Measurements from ENCODE around the gene OR2H1. TPM values are rescaled to one million over a fixed set of nuclear protein-coding genes. Genes with fewer than 3 reads are reported as not detected.
"Not testable (repeated sequence)": the region's sequence is repeated elsewhere in the genome, so short reads cannot be mapped to it uniquely, and the experiment has no call there.

Gene OR2H1
- total RNA-seq = not detected in 2 replicates

DNA sequence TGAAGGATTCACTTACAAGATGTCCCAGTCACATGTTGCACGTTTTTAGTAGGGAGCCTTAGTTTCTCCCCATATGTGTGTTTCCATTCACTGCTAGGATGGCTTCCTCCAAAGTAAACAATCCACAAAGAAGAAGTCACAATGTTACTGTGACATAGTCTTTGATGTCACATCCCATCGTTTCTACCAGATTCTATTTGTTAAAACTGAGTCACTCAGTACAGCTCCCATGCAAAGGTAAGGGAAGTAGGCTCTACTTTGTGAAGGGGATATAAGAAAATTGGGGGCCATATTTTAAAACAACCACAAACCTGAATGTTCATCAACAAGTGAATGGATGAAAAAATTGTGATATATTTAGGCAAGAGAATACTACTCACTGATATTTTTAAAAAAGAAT, at the start of gene OR2H1, which contains the start of gene OR11A1:
OR2H1 (plus strand) TSS at position 185 of the 400 bp plus-strand sequence. CDS start 4,615 bp downstream, outside the sequence.
OR11A1 (minus strand) TSS at position 101 of the 400 bp plus-strand sequence. CDS start 29,430 bp downstream, outside the sequence.
- no peak for DNase-seq (ENCODE audit: low read depth, low spot score)

DNA sequence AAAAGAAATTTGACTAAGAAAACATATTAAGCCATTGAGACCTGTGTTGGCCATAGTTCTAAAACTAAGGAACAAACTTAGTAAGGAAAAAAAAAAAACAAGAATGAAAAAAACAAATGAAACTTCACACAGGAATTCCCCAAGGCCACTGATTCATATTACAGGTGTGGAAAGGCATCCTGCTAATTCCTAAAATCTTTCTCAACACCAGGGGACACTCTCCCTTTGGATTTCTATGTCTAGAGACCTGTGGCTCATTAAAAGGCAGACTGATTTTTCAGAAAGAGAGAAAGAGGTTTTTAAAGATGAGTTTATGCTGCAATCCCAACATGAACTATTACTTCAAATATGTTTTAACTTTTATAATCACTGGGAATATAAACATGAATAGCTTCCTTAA, 42.4 kb upstream of the OR2H1 start, which contains the start of gene OR12D1:
OR12D1 (plus strand) TSS at position 341 of the 400 bp plus-strand sequence.
- DNase-seq (ENCODE audit: low read depth, low spot score) = no peak

DNA sequence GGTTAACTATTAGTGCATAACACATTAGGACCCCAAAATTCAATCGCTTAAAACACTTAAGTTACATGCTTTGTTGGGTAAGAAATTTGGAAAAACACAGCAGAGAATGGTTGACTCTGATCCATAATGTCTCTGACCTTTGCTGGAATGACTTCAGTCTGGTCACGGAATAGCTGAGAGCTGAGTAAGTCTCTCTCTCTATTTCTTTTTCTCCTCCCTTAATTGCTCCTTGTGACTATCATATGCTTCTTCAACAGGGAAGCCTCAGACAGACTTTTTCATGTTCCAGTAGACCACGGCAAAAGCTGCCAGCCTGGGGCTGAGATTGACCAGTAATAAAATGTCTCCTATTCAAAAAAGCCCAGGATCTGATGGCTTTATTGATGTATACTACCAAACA, 37.4 kb upstream of the OR2H1 start:
- DNase-seq (ENCODE audit: low read depth, low spot score) = no peak

DNA sequence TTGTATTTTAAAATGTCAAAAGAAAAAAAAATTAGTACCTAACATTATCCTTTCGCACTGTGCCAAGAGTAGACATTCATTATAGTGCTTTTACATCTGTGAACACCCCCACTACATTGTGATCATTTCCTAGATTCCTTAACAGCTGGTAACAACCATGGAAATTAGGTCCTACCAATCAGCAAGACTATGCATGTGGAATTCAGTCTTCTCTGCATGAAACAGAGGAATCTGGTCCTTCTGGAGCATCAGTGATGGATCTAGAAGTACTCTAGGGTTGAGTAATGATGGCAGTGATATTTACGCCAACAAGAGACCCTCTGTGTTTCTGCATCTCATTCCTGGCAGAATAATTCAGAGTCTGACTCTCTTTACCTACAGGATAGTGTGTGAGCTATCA, 32.8 kb upstream of the OR2H1 start:
- DNase-seq (ENCODE audit: low read depth, low spot score) = no peak

DNA sequence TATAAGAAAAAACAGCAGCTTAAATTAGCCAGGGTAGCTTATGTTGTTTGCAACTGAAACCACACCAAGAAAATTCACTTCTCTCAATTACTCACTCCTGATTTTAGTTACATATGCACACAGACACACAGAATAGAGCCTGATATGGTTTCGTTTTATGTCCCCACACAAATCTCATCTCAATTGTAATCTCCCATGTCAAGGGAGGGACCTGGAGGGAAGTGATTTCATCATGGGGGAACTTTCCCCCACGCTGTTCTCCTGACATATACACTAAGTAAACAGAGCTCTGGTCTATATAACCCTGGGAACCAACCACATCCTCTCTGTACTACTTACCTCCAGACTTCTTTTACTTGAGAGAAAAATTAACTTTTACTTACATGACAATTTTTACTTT, 32.4 kb upstream of the OR2H1 start:
- no peak for DNase-seq (ENCODE audit: low read depth, low spot score)

DNA sequence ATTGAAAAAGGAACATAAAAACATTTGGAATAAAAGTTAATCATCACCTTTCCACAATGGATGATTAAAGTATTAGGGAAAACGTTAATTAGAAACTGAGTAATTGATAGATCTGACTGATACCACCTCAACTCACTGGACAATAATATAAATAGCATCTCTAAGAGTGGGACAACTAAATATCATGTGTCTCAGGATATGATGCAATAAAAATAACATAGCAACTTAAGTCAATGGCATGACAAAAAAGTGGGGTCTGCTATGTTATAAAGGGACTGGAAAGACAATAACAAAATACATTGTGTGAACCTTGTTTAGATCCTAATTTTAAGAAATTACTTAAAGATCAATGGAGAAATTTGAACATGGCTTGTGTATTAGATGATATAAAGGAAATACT, 31.9 kb upstream of the OR2H1 start:
- DNase-seq (ENCODE audit: low read depth, low spot score) = no peak

DNA sequence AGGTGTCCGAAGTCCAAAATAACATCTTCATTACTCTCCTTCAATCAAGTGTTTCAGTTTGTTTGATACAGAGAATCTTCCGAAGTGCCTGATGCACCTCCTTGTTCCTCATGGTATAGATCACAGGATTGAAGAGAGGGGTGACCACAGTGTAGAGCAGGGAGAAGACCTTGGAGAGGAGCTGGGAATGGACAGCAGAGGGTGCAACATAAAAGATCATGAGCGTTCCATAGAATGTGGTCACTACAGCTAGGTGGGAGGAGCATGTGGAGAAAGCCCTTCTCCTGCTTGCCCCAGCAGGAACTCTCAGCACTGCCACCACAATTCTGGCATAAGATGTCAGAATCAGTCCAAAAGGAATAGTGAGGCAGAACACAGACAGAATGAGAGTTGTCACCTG, 30.3 kb upstream of the OR2H1 start:
- DNase-seq (ENCODE audit: low read depth, low spot score) = no peak

DNA sequence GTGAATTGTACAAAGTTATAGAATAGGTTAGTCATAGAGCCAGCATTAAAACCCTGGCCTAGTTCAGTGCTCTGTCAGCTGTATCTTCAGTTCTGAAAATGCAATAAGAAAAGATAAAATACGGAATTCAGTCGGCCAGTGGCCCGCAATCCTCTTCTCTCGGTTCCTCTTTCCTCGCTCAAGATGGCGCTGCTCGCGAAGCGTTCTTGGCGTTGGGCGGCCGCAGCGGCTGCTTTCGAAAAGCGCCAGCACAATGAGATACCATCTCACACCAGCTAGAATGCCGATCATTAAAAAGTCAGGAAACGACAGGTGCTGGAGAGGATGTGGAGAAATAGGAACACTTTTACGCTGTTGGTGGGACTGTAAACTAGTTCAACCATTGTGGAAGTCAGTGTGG, 20.2 kb upstream of the OR2H1 start:
- DNase-seq (ENCODE audit: low read depth, low spot score) = not testable (repeated sequence)

DNA sequence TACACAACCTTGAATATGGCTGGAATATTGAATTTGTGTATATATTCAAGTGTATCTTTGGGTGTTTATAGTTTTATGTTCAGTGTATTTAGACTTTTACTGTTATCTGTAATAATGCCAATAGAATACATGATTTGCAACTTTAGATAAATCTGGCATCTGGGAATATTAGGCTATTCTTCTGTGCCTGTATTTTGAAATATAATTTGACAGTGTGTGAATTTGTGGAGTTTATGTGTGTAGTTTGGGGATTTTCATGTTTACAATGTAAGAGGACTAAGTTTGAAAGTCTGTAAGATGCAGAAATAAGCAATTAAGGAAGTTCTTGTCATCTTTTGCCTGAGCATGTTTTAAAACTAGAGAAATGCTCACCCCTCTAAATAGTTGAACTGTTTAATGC, 17.9 kb upstream of the OR2H1 start, which contains the start of gene OR10C1:
OR10C1 (plus strand) TSS at position 301 of the 400 bp plus-strand sequence. CDS start 710 bp downstream, outside the sequence.
- no peak for DNase-seq (ENCODE audit: low read depth, low spot score)

DNA sequence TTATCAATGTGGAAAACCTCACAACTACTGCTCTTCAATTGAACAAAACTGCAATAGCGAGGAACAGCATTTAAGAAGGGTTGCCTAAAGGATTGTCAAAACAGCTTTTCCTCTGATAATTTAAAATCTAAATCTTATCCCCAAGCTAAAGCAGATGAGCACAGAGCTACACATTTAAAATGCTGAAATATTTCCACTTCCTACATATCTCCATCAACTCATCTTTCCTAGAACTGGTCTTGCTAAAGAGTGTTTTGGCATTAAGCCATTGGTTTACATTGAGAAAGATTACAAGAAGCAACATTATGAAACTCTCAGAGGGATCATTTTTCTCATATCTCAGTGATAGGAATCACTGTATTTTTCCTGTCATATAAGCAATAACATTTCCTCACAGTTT, 14.2 kb upstream of the OR2H1 start:
- DNase-seq (ENCODE audit: low read depth, low spot score) = no peak

DNA sequence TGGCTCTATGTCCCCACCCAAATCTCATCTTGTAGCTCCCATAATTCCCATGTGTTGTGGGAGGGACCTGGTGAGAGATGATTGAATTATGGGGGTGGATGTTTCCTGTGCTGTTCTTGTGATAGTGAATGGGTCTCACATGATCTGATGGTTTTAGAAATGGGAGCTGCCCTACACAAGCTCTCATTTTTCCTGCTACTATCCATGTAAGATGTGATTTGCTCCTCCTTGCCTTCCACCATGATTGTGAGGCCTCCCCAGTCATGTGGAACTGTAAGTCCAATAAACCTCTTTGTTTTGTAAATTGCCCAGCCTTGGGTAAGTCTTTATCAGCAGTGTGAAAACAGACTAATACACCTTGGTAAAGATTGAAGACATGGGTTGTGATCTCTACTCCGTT, 12.9 kb upstream of the OR2H1 start:
- DNase-seq (ENCODE audit: low read depth, low spot score) = not testable (repeated sequence)

DNA sequence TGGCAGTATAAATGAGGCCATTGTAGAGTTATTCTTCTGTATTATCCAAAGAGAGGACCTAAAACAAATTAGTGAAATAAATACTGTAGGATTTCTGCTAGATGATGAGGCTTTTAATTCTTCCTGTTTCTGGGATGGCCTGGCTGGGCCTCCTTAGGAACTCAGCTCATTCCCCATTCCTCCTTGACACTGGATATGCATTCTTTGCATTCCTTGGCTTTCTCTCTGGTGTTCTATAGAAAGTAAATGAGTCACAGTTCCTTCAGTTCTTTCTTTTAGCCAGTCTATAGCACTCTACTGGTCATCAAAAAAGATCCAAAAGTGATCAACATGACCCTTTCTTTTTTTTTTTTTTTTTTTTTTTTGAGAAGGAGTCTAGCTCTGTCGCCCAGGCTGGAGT, 9.3 kb upstream of the OR2H1 start:
- no peak for DNase-seq (ENCODE audit: low read depth, low spot score)

DNA sequence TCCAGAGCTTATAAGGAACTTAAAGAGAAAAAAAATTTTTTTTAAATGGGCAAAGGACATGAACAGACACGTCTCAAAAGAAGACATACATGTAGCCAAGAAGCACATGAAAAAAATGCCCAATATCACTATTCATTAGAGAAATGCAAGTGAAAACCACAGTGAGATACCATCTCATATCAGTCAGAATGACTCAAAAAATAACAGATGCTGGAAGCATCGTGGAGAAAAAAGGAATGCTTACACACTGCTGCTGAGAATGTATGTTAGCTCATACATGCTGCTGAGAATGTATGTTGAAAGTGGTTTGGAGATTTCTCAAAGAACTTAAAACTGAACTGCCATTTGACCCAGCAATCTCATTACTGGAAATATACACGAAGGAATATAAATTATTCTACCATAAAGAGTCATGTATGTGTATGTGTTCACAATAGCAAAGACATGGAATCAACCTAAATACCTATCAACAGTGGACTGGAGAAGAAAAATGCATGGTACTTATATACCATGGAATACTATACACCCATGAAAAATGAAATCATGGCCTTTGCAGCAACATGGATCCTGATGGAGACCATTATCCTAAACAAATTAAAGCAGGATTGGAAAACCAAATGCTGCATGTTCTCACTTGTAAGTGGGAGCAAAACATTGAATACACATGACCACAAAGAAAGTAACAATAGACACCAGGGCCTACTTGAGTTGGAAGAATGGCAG, 5.3 kb upstream of the OR2H1 start:
- no peak for DNase-seq (ENCODE audit: low read depth, low spot score)

DNA sequence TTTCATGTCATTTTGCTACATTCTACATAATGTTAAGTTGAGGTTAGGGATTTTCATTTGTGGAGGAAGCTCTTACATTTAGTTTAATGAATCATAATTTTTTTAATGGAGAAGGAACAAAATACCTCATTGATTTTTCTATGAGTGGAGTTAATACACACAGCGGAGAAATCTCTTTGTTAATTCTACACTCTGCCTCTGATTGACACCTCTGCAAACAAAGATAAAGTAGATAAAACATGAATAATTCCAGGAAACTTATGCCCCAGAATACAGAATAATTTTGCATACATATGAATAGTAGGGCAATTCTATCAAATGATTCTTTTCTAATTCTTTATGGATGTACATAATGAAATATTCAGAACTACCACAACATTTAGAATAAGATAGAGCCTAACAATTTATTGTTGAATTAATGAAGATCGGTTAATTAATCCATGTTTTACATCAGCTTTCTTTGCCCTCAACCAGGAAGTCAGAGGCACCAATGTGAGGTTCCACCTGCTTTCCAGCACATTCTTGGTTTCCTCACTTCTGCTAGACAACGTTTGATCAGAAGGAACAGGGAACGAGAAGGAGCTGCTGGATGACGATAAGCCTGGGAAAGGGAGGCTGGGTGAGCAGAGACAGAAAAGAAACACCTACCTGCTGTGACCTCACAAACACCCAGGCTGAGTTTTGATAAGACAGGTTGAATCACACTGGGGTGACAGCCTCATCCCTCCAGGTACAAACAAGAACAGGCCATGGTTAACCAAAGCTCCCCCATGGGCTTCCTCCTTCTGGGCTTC, 4.3 kb downstream of the OR2H1 start:
- DNase-seq (ENCODE audit: low read depth, low spot score) = no peak

DNA sequence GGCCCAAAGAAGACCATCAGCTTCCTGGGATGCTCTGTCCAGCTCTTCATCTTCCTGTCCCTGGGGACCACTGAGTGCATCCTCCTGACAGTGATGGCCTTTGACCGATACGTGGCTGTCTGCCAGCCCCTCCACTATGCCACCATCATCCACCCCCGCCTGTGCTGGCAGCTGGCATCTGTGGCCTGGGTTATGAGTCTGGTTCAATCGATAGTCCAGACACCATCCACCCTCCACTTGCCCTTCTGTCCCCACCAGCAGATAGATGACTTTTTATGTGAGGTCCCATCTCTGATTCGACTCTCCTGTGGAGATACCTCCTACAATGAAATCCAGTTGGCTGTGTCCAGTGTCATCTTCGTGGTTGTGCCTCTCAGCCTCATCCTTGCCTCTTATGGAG, 5.1 kb downstream of the OR2H1 start:
- no peak for DNase-seq (ENCODE audit: low read depth, low spot score)

DNA sequence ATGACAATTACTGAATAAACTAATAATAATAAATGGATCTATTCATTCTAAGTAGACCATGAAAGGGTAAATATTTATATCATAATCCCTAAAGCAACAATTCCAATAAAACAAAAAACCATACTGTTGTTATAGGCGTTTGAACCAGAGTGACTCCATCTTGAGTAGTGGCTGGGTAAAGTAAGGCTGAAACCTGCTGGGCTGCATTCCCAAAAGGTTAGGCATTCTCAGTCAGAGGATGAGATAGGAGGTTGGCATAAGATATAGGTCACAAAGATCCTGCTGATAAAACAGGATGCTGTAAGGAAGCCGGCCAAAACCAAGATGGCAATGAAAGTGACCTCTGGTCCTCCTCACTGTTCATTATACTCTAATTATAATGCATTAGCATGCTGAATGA, 8.3 kb downstream of the OR2H1 start:
- no peak for DNase-seq (ENCODE audit: low read depth, low spot score)

DNA sequence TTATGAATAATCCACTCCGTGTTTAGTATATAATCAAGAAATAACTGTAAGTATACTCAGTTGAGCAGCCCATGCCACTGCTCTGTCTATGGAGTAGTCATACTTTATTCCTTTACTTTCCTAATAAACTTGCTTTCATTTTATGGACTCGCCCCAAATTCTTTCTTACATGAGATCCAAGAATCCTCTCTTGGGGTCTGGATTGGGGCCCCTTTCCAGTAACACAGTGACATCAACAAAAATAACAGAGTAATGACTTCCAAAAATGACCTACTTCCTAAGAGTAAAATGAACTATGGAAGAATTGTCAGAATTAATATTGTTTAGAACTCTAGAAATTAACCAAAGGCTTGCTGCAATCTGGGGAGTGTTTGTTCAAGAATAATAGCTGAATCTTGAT, 8.8 kb downstream of the OR2H1 start:
- DNase-seq (ENCODE audit: low read depth, low spot score) = no peak

DNA sequence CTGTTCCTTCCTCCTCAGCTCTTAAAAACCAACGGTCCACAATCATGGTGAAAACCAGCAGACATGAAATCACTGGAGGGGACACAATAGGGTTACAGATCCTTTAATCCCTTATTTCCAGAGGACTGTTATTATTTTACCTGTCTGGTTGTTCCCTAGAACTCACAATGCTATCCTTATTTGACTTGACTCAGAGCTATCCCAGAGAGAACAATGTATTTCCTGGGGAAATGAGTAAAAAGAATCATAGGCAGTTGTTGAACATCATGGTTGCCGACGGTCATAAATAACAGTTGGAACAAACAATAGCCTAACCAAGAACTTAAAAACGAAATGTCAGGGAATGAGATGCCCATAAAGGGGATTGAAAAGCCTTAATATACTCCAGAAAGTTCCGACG, 9.3 kb downstream of the OR2H1 start:
- peak; percentile 27 for DNase-seq (ENCODE audit: low read depth, low spot score)

DNA sequence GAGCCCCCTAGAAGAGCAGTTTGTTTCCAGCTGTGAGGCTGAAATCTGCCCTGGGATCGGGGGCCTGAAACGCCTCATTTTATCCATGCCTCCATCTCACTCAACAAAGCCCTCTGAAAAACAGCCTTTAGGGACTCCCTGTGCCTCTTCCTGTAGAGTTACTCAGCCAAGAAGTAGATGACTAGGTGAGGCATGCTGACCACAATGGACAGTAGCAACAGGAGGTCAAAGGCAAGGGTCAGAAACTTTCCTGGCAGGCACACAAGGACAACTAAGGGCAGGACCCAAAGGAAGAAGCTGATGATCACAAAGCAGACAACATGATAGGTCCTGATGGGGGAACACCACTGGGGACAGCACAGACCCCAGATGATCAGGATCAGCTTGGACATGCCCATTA, 18.0 kb downstream of the OR2H1 start:
- no peak for DNase-seq (ENCODE audit: low read depth, low spot score)

DNA sequence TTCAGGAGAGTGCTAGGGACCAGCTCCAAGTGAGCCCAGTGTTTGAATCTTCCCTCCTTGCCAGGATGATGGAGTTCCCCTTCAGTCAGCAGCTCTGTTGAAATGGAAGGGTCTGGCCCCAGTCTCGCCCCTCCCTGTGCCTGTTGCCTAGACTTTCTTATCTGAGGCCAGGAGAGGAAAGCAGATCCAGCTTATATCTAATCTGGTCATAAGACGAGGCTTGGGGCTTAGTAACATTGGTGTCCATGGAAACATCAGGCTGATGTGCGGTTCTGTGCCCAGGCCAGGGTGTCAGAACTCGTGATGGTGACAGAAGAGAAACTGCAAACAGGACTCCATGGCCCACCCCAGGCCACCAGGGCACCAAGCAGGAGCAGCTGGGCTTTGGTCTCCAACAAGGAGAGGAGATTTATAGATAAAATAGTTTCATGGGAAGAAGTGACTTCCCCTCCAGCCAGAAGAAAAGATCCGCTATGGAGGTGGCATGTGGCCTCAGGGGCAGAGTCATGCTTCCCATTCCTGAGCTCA, 21.0 kb downstream of the OR2H1 start:
- no peak for DNase-seq (ENCODE audit: low read depth, low spot score)

DNA sequence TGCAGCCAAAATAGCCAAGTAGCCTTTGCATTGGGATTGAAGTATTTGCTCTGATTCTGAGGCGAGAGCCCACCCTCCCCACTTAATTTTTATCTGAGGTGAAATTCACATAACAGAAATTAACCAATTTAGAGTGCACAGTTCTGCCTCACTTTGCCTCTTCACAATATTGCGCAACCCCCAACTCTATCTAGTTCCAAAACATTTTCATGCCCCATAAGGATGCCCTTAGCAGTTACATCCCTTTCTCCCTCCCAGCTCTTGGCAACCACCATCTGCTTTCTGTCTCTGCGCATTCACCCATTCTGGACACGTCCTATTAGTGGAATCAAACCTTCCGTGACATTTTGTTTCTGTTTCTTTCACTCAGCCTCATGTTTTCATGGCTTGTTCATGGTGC, 21.8 kb downstream of the OR2H1 start:
- DNase-seq (ENCODE audit: low read depth, low spot score) = no peak

DNA sequence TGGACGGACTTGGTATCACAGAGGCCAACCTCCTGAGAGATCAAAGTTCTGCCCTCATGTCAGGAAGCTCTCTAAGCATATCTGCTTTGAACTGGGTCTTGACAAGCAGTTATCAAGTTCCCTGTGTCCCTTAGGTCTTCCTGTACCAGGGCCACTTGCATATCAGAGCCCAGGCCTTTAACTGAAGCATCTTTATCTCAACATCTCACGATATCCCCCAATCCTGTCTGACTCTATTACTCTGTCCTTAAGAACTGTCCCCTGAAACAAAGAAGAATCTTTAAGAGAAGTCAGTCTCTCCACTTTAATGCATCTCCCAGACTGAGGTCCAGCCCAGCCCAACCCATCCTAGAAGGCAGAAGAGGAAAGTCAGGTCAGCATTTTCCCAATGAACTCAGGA, 22.6 kb downstream of the OR2H1 start:
- DNase-seq (ENCODE audit: low read depth, low spot score) = no peak
